ENCODE data around the gene HMG20A.

DNA sequence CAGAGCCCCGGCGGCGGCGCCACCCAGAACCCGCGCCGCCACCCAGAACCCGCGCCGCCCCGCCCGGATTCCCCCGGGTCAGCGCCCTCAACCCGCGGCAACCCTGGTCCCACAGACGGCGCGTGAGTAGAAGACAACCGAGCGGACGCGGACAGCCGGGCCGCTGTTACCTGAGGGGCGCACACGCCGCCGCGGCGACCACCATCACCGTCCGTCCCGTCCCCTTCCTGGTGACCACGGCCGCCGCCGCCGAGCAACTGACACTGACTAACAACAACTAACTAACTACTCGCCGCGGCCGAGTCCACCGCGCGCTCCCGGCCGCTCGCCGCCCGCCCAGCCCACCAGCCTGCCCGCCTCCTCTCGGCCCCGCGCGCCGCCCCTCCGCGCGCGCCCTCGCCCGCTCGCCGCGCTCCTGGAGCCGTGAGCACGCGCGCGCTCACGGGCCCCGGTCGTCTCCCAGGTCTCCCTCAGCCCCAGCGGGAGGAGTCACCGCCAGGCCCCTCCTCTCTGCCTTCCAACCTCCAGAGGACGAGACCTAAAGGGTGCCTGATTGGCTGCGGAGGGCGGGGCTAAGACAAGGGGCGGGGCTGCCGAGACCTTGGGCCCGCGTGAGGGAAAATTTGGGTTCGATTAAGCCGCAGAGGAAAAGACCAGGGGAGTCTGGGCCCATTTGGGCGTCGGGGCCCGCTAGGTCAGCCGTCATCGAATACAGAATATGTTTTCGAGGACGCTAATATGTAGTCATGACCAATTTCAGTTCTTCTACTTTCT lies 665 bp upstream of the HMG20A start, which contains the start of gene PEAK1:
- TF ChIP-seq, protein P1, sequence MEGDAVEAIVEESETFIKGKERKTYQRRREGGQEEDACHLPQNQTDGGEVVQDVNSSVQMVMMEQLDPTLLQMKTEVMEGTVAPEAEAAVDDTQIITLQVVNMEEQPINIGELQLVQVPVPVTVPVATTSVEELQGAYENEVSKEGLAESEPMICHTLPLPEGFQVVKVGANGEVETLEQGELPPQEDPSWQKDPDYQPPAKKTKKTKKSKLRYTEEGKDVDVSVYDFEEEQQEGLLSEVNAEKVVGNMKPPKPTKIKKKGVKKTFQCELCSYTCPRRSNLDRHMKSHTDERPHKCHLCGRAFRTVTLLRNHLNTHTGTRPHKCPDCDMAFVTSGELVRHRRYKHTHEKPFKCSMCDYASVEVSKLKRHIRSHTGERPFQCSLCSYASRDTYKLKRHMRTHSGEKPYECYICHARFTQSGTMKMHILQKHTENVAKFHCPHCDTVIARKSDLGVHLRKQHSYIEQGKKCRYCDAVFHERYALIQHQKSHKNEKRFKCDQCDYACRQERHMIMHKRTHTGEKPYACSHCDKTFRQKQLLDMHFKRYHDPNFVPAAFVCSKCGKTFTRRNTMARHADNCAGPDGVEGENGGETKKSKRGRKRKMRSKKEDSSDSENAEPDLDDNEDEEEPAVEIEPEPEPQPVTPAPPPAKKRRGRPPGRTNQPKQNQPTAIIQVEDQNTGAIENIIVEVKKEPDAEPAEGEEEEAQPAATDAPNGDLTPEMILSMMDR (IDR thresholded peaks at IDR 0.05) = peak in 2 of 6 experiments; percentile 4 to 10
- TF ChIP-seq POLR2AphosphoS5 (IDR thresholded peaks at IDR 0.05) (peak; percentile 82 to 91), POLR2A (IDR thresholded peaks at IDR 0.05) (peak in 3 of 4 donors; percentile 82 to 91 (median 87))
